Body of pancreas (tissue), 4 donors: ENCODE measurements around the gene ADGRB3. TPM values are rescaled to one million over a fixed set of nuclear protein-coding genes. Genes with fewer than 3 reads are reported as not detected.

Experiments used
- ATAC-seq: fragments of 150-250 bp; one replicate; pipeline ENCODE4 v1.9.1; 2016
- DNase-seq, 4 donors: peaks; one replicate each; pipeline ENCODE4 v3.0.0-alpha.2; 2019
- H3K27ac ChIP-seq, 4 donors: fragments of 200-600 bp; sonication (generic); 1 replicate in 3 of 4; 2 replicates in 1 of 4; pipeline versions ENCODE4 v1.5.1 to v1.6.1; 2016 to 2019; ENCODE audit warnings: mild to moderate bottlenecking in 1 of 4, mixed read lengths in 1 of 4, moderate library complexity in 1 of 4
- H3K27me3 ChIP-seq, 2 donors: fragments of 200-600 bp; sonication (generic); one replicate each; pipeline ENCODE4 v1.6.0; 2016; ENCODE audit warnings: mild to moderate bottlenecking in 1 of 2
- H3K36me3 ChIP-seq, 2 donors: fragments of 200-600 bp; sonication (generic); replicated peaks in 1 of 2; 2 replicates each; pipeline ENCODE4 v1.5.1; 2016; ENCODE audit warnings: low read depth in 2 of 2; ENCODE audit not compliant: insufficient read depth in 1 of 2
- H3K4me1 ChIP-seq: fragments of 200-600 bp; sonication (generic); one replicate; pipeline ENCODE4 v1.6.0; 2016
- H3K4me3 ChIP-seq, 2 donors: fragments of 200-600 bp; sonication (generic); 1 replicate in 1 of 2; 2 replicates in 1 of 2; pipeline ENCODE4 v1.5.1; 2016 to 2019
- H3K9me3 ChIP-seq, 3 donors: fragments of 200-600 bp; sonication (generic); 1 replicate in 2 of 3; 2 replicates in 1 of 3; pipeline ENCODE4 v1.5.1; 2016
- CTCF ChIP-seq, 7 experiments: fragments of 450-650 bp in 4 of 7; fragments of 200-600 bp in 3 of 7; sonication (generic) in 3 of 7; IDR thresholded peaks; one replicate each; pipeline ENCODE4 v1.5.1; 2016 to 2019; ENCODE audit warnings: antibody characterized with exemption in 7 of 7
- POLR2A ChIP-seq, 3 donors: fragments of 450-650 bp; IDR thresholded peaks; one replicate each; pipeline ENCODE4 v1.6.1; 2016; ENCODE audit warnings: antibody characterized with exemption in 3 of 3, mild to moderate bottlenecking in 2 of 3
- WGBS, 2 donors: methylation state at CpG; one replicate each; pipeline ENCODE4 v1.1.5; 2017; 5-methylcytosine and 5-hydroxymethylcytosine counted together
- intact Hi-C: fragments of 100-400 bp; cut with DNase I; formaldehyde crosslinking; loops from one replicate; pipeline ENCODE4 v1.15.1; 2023
- total RNA-seq, 2 donors: library from RNA; depleted of rRNA; stranded (reverse); fragments of >200 nt; gene quantifications; one replicate each; pipeline ENCODE4 v1.1.0, GENCODE V29; 2016

ADGRB3 gene
- total RNA-seq, 2 donors from 2014 or later, result under 0.01 to 1.3 TPM

GRCh38 chr6:68891419-68891818 is 256.3 kb downstream of the ADGRB3 start:
- H3K4me3 ChIP-seq, result no peak overlapping the region

GRCh38 chr6:68892452-68892851 is 257.4 kb downstream of the ADGRB3 start:
- H3K9me3 ChIP-seq, result no peaks in the 10 kb centered on the region
- H3K27ac ChIP-seq, result no peak overlapping the region
- H3K4me3 ChIP-seq, result no peak overlapping the region
- DNase-seq, result no peak
- intact Hi-C loops, result no loop called here
- no peaks in the 10 kb centered on the region for H3K27me3 ChIP-seq
- ATAC-seq, result no peak
- H3K4me1 ChIP-seq, result no peaks in the 10 kb centered on the region
- TF ChIP-seq POLR2A (IDR thresholded peaks at IDR 0.05) (no peak), CTCF (IDR thresholded peaks at IDR 0.05) (no peak)
- H3K36me3 ChIP-seq, result no peaks in the 10 kb centered on the region
- 75 to 78% methylated on average over 3 of the region's 3 CpGs for WGBS, 2 donors

More at GRCh38 chr6:68891419-68891818, 256.3 kb downstream of the ADGRB3 start:
- Histone ChIP-seq H3K36me3 (no peaks in the 10 kb centered on the region), H3K9me3 (no peaks in the 10 kb centered on the region), H3K4me1 (no peaks in the 10 kb centered on the region), H3K27me3 (no peaks in the 10 kb centered on the region), H3K27ac (no peak overlapping the region)
- ATAC-seq (no peak), DNase-seq (no peak)
- intact Hi-C loops, result no loop called here
- TF ChIP-seq CTCF (IDR thresholded peaks at IDR 0.05) (no peak), POLR2A (IDR thresholded peaks at IDR 0.05) (no peak)

GRCh38 chr6:68895929-68896328 is 260.8 kb downstream of the ADGRB3 start:
- no peak overlapping the region for H3K27ac ChIP-seq
- H3K27me3 ChIP-seq, result no peaks in the 10 kb centered on the region
- no peaks in the 10 kb centered on the region for H3K4me1 ChIP-seq
- ATAC-seq, result no peak
- TF ChIP-seq CTCF (IDR thresholded peaks at IDR 0.05) (no peak), POLR2A (IDR thresholded peaks at IDR 0.05) (no peak)
- H3K36me3 ChIP-seq, result no peaks in the 10 kb centered on the region
- no peak overlapping the region for H3K4me3 ChIP-seq
- WGBS, 2 donors, result 20 to 31% methylated on average over 1 of the region's 1 CpG
- intact Hi-C loops, result no loop called here
- H3K9me3 ChIP-seq, result no peaks in the 10 kb centered on the region
- no peak for DNase-seq

DNA sequence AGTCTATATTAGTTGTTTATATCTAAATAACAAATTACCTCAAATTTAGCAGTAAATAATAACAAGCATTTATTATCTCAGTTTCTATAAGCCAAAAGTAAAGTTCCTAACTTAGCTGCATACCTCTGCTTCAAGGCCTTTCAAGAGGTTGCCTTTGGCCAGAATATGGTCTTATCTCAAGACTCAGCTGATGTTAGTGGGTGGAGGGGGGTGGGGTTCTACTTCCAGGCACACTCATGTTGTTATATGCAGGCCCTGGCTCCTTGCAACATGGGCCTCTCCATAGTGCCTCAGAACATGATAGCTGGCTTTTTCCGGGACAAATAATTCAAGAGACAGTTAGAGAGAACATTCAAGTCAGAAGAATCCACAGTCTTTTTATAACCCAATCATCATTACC is 266.0 kb downstream of the ADGRB3 start:
- H3K4me3 ChIP-seq, result no peak overlapping the region
- no peak for TF ChIP-seq CTCF (IDR thresholded peaks at IDR 0.05)
- TF ChIP-seq POLR2A (IDR thresholded peaks at IDR 0.05), result no peak
- no peaks in the 10 kb centered on the region for H3K4me1 ChIP-seq
- H3K27ac ChIP-seq, result no peak overlapping the region
- no peak for DNase-seq
- no peak for ATAC-seq
- intact Hi-C loops, result no loop called here
- no peaks in the 10 kb centered on the region for H3K36me3 ChIP-seq
- no peaks in the 10 kb centered on the region for H3K9me3 ChIP-seq
- no peaks in the 10 kb centered on the region for H3K27me3 ChIP-seq
- WGBS, 2 donors, result 86 to 93% methylated on average over 1 of the region's 1 CpG

- H3K9me3 ChIP-seq, result no peaks in the 10 kb centered on the region
- H3K4me1 ChIP-seq, result no peaks in the 10 kb centered on the region
- H3K27me3 ChIP-seq, result no peaks in the 10 kb centered on the region
- no peaks in the 10 kb centered on the region for H3K36me3 ChIP-seq
- ATAC-seq, result no peak
- no peak overlapping the region for H3K4me3 ChIP-seq
- TF ChIP-seq CTCF (IDR thresholded peaks at IDR 0.05), result no peak
- TF ChIP-seq POLR2A (IDR thresholded peaks at IDR 0.05), result no peak
- intact Hi-C loops, result no loop called here
- 58 to 71% methylated on average over 3 of the region's 3 CpGs for WGBS, 2 donors
- no peak for DNase-seq
- H3K27ac ChIP-seq, result no peak overlapping the region
Observed at GRCh38 chr6:68911334-68911733, 276.3 kb downstream of the ADGRB3 start.
